ENCODE data around the gene HIPK2. TPM values are rescaled to one million over a fixed set of nuclear protein-coding genes. Genes with fewer than 3 reads are reported as not detected.

Gene HIPK2
- total and polyA plus RNA-seq, 10 of the 15 experiments (the other 5 are each of a cell fraction or from before 2014, with no cell fraction given): 1.7 to 39.0 (median 9.4) TPM

DNA sequence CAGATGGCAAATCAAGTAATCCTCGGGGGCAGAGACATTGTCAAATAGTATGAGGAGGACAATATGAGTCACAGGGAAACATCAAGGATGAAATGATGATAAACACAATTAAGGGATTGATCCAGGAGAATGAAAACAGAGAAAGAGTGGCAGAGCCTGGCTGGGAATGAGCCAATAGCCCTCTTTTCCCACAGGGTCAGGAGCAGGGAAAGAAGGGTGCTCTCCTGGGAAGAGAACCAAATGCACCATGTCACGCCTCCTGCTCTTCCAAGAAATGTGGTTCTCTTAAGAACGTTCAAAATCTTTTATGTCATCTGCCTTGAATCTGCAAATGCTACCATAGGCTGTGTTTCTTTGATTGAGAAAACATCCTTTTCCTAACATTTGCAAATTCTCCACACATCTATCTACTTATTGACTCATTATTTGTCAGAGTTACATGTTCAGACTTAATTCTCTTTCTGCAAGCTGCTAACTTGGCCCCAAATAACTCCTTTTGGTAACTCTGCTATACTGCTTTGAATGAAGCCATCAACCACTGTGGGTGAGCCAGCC lies 50.6 kb downstream of the HIPK2 start:
- H3K9me3 ChIP-seq (replicated peaks; ENCODE audit: control insufficient read depth, insufficient read depth, low read length): no peaks in the 10 kb centered on the region
- POLR2A ChIA-PET: interaction anchor here (0.6 to 0.7 kb wide), 2 partner anchors 29 to 57 kb away, joined by 3 to 5 read pairs; no protein-coding TSS in a partner anchor
- H3K4me3 ChIP-seq: no peak overlapping the region
- no peaks in the 10 kb centered on the region; a peak in 2 of 4 replicates for H3K36me3 ChIP-seq (ENCODE audit: control insufficient read depth in 2 of 2, insufficient read depth in 2 of 2, low read length in 1 of 2)
- H3K79me2 ChIP-seq (ENCODE audit: control insufficient read depth, insufficient read depth, low read length): peaks cover 2% of the 10 kb centered on the region
- intact Hi-C loops (cut with micrococcal nuclease; ENCODE audit: unreplicated experiment): no loop called here
- H2AFZ ChIP-seq (ENCODE audit: control insufficient read depth, low read depth, low read length): no peak overlapping the region
- SMC1A ChIA-PET (ENCODE audit: uncharacterized antibody, unreplicated experiment): interaction anchor here (0.9 to 5.1 kb wide), 4 partner anchors 11 to 81 kb away, joined by 3 to 24 read pairs (median 4); no protein-coding TSS in a partner anchor
- no peak overlapping the region for H3K27ac ChIP-seq (ENCODE audit: control insufficient read depth, insufficient read depth)
- no peaks in the 10 kb centered on the region for H3K27me3 ChIP-seq (replicated peaks in 1 of 2; ENCODE audit: control insufficient read depth in 2 of 2, insufficient read depth in 2 of 2, low read length in 1 of 2)
- H3K4me2 ChIP-seq (ENCODE audit: control insufficient read depth, insufficient read depth): no peak overlapping the region
- DNase-seq (ENCODE audit: low read depth, low spot score): no peak
- ATAC-seq: no peak
- peak; percentile 32 for TF ChIP-seq BCL3 (IDR thresholded peaks at IDR 0.05; ENCODE audit: borderline replicate concordance, insufficient read depth, low read depth, low read length, poor library complexity, severe bottlenecking)
- TF ChIP-seq BCLAF1 (IDR thresholded peaks at IDR 0.05): no peak
- no TSS peak for BruUV-seq (replicated peaks)
- H3K4me1 ChIP-seq (ENCODE audit: control insufficient read depth, insufficient read depth, low read length): peaks cover 25% of the 10 kb centered on the region
- WGBS (ENCODE audit: insufficient coverage, insufficient replicate concordance, low lambda C conversion rate, missing lambda C conversion rate): 36% methylated on average over 3 of the region's 3 CpGs
- H3K9ac ChIP-seq (ENCODE audit: control insufficient read depth, insufficient read depth, low read length): no peak overlapping the region
- H4K20me1 ChIP-seq (ENCODE audit: control insufficient read depth, insufficient read depth): no peaks in the 10 kb centered on the region
- RAD21 ChIA-PET (ENCODE audit: unreplicated experiment): interaction anchor here (0.7 to 2.9 kb wide), 3 partner anchors 46 to 55 kb away, joined by 3 to 14 read pairs (median 6); no protein-coding TSS in a partner anchor
- no peak for FAIRE-seq
- CTCF ChIA-PET: interaction anchor here (2.1 to 3.8 kb wide), 2 partner anchors 18 to 81 kb away, joined by 5 to 17 read pairs; no protein-coding TSS in a partner anchor
- in situ Hi-C loops (cut with MboI): no loop called here

Measured in GM12878 (cell line).